ENCODE results near the gene EBLN1.
"Not testable (repeated sequence)": the region's sequence is repeated elsewhere in the genome, so short reads cannot be mapped to it uniquely, and the experiment has no call there.

DNA sequence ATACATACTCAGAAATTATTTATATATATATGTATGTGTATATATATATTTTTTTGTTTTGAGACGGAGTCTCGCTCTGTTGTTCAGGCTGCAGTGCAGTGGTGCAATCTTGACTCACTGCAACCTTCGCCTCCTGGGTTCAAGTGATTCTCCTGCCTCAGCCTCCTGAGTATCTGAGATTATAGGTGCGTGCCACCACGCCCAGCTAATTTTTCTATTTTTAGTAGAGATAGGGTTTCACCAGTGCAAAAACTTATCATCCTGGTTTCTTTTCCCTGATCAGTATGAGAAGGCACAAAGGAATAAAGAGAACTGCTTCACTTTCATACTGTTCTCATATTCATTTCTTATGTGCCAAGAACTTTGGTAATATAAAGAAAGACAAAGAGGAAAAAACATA lies 731 bp downstream of the EBLN1 start:
- not testable (repeated sequence) for TF ChIP-seq EP300, POLR2A (IDR thresholded peaks at IDR 0.05)
- TF ChIP-seq, protein P1, sequence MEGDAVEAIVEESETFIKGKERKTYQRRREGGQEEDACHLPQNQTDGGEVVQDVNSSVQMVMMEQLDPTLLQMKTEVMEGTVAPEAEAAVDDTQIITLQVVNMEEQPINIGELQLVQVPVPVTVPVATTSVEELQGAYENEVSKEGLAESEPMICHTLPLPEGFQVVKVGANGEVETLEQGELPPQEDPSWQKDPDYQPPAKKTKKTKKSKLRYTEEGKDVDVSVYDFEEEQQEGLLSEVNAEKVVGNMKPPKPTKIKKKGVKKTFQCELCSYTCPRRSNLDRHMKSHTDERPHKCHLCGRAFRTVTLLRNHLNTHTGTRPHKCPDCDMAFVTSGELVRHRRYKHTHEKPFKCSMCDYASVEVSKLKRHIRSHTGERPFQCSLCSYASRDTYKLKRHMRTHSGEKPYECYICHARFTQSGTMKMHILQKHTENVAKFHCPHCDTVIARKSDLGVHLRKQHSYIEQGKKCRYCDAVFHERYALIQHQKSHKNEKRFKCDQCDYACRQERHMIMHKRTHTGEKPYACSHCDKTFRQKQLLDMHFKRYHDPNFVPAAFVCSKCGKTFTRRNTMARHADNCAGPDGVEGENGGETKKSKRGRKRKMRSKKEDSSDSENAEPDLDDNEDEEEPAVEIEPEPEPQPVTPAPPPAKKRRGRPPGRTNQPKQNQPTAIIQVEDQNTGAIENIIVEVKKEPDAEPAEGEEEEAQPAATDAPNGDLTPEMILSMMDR (IDR thresholded peaks at IDR 0.05), result not testable (repeated sequence)

Data from ovary (tissue), 3 donors.